Erythroblast (primary cell): ENCODE measurements around the gene TGM4.

Experiments used
- DNase-seq, 2 experiments: peaks; one replicate each; lab custom pipeline; 2025; lab: John Stamatoyannopoulos, UW
- GATA1 ChIP-seq: IDR thresholded peaks from 2 replicates; pipeline ENCODE4 v1.6.1; 2011; ENCODE audit warnings: low read depth, mild to moderate bottlenecking, control low read depth, low read length, moderate library complexity
- POLR2A ChIP-seq: IDR thresholded peaks from 2 replicates; pipeline ENCODE4 v1.6.1; 2011; ENCODE audit warnings: mild to moderate bottlenecking, low read length

TGM4 gene

DNA sequence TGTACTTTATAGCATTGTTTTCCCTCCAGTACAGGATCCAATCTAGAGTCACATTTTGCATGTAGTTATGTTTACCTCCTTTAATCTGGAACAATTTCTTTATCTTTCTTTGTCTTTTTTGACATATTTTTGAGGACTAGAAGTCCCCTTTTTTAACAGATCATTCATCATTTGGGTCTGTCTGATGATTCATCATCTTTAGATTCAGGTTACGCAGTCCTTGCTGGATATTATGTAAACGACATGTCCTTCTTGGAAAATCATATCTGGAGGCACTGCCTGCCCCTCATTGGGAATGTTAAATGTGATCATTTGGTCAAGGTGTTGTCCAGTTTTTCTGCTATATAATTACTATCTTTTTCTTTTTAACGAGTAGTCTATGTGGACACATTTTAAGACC is 18.3 kb downstream of the TGM4 start:
- DNase-seq, result no peak
- no peak for TF ChIP-seq GATA1
- no peak for TF ChIP-seq POLR2A

DNA sequence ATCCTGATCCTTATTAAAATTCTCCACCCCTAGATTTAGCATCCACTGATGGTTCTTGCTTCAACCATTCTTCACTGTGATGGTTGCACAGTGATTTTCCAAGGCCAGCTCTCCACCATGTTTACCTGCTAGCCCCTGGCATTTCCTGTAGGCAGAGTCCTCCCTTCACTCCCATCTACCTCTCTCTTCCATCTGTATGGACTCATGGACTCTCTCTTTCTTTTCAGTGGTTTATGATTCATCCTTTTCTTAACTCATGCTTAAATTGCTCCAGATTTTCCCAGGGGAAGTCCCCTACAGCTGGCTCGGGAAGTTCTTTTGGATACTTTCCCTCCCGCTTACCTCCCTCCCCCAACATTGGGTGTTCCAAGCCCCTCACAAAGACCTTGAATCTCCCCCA is 18.7 kb downstream of the TGM4 start:
- no peak for DNase-seq
- TF ChIP-seq POLR2A (no peak), GATA1 (no peak)

DNA sequence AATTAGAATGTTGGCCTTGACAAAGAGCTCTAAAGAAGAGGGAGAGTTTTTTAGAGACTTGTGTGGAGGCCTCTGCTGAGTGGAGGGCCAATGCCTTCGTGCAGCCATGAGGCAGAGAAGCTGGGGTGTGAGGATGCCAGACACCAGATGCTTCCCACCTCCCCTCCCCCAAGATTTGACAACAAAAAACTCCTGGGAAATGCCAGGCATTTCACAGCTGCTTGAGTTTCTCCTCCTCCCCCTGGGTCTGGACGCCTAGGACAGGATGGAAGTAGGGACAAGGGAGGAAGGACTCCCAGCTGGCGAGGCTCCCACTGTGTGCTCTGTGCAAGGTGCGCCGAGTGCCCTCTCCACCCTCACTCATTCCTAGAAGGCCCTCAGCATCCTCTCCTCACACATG is 20.1 kb downstream of the TGM4 start:
- TF ChIP-seq GATA1 (no peak), POLR2A (no peak)
- DNase-seq, result no peak

DNA sequence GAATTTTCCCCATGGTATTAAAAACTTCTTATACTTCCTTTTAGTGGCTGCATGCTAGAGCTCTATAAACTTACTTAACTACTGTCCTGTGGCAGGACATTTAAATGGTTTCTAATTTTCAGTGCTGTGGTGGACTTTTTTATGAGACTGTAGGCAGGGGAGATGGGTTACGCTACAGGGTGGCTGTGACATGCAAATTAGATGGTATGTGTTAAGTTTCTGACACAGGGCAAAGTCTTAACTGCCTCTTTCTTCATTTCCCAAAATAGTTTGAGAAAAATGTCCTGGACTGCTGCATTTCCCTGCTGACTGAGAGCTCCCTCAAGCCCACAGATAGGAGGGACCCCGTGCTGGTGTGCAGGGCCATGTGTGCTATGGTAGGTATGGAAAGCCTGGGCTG is 22.0 kb downstream of the TGM4 start:
- no peak for TF ChIP-seq POLR2A
- TF ChIP-seq GATA1, result no peak
- DNase-seq, result no peak

DNA sequence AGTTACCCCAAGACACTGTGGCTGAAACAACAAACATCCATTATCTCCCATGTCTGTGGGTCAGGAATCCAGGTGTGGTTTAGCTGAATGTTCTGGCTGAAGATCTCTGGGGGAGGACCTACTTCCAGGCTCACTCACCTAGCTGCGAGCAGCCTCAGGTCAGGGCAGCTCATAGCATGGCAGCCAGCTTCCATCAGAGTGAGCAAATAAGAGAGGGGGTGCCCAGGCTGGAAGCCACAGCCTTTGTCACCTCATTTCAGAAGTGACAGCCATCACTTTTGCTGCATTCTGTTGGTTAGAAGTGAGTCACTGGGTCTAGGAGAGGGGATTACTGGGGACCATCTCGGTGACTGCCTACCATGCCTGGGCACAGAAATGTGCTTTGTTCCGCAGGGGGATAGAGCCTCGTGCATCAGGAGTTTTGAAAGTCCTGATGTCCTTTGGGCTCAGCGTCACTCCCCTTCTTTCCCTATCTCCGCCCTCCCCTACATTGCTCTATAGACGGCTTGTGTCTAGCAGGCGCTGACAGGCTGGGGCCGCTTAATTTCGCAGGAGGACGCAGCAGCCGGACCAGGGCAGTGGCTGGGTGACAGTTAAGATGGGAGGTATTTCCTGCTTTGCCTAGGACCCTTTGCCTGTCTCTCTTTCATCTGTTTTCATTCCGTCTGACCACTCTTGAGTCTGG is 25.4 kb downstream of the TGM4 start:
- TF ChIP-seq POLR2A, result no peak
- TF ChIP-seq GATA1, result no peak
- no peak for DNase-seq

DNA sequence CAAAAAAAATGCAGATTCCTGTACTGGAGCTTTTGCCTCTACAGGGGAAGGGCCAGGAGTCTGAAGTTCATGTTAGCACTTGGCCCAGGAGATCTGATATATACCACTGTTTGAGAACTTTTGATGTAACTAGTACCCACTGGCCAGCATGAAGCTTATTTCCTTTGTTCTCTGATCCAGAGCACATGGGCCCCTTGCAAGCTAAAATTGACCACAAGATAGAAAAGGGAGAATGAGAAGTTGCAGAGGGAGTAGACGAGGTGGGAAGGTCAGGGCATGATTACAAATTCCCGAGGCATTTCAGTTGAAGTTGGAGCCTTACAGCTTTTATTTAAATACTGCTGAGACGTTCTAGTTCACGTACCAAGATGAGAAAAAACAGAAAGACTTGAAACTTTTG is 28.2 kb downstream of the TGM4 start:
- TF ChIP-seq POLR2A (no peak), GATA1 (no peak)
- no peak for DNase-seq

DNA sequence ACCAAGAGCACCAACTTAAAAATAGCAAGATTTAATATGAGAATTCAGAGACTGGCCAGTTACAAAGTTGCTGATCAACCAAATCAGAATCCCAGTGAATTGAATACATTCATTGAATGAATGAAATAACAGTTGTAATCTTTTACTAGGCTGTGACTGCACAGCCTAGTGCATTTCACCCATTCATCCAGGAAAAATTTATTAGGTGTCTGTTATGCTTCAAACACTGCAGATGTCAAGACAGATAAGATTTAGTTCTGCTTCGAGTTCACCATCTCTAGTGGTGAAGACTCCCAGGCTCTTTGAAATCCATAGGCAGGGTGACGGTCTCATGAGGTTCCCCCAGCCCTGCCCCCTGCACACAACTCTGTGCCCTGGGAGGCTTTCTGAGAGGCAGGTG is 28.9 kb downstream of the TGM4 start:
- no peak for DNase-seq
- TF ChIP-seq POLR2A, result no peak
- TF ChIP-seq GATA1, result no peak

DNA sequence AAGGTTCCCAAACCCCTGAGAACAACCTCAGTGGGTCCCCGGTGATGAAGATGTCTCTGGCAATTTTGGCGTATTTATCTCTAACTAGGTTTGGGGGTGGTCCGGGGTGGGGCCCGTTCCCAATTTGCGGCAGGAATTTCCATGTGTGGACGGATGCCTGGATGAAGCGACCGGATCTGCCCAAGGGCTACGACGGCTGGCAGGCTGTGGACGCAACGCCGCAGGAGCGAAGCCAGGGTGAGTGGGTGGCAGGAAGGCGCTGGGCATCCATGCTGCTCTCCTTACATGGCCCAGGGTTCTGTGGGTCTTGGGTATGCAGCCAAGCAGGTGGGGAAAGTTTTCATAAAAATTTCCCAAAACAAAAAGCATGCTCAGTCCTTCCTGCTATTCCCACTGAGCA is 29.3 kb downstream of the TGM4 start:
- TF ChIP-seq POLR2A (no peak), GATA1 (no peak)
- no peak for DNase-seq

DNA sequence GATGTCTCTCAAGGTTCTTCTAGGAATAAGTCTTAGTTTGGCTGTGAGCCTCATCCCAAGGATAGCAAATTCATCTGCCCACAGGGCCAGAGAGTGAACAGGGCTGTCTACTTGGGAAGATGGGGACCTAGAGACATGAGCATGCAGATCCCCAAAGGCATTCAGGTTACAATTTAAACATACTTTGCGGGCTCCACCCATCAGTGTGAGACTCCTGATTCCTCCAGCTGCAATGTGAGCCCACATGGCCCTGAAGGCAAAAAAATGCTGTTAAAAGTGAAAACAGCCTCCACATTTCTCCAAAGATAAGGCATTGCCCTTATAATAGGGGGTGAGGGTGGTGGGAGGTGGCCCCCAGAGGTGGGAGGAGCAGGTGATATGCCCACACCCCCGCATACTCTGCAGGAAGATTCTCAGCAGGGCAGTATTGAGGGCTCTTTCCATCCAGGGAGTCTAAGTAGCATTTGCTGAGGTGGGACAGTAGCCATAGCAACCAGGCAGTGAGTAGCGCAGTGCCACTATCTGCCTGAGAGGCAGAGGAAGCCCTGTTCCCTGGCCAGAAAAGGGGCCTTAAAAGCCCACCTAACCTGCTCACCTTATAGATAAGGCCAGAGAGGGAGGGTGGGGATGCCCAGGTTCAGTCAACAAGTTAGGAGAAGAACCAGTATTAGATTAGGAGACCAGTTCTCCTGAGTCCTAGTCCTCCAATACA is 31.2 kb downstream of the TGM4 start:
- TF ChIP-seq POLR2A, result no peak
- TF ChIP-seq GATA1, result no peak
- no peak for DNase-seq

DNA sequence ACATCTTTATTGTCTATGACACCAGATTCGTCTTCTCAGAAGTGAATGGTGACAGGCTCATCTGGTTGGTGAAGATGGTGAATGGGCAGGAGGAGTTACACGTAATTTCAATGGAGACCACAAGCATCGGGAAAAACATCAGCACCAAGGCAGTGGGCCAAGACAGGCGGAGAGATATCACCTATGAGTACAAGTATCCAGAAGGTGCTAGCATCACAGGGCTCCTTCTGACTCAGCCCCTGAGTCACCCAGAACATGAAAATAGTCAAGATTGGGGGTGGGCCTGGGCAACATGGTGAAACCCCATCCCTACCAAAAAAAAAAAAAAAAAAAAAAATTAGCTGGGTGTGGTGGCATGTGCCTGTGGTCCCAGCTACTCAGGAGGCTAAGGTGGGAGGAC is 32.6 kb downstream of the TGM4 start:
- TF ChIP-seq POLR2A, result no peak
- no peak for TF ChIP-seq GATA1
- DNase-seq, result no peak

DNA sequence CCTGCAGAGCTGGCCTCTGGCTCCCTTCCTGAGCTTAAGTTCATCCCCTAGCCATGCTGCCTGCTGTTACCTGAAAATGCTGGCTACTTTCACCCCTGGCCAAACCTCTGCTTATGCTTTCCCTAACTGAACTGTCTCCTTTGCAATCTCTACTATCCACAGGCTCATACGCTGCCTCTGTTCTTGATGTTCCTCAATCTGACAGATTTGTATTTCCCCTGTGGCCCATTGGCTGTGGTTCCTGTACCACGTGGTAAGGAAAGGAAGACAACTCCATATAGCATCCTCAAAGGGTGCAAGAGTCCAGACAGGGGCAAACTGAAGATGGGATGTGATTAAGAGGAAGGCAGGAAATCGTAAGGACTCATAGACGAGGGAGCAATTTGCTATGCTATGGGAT is 33.2 kb downstream of the TGM4 start:
- TF ChIP-seq GATA1 (no peak), POLR2A (no peak)
- no peak for DNase-seq

DNA sequence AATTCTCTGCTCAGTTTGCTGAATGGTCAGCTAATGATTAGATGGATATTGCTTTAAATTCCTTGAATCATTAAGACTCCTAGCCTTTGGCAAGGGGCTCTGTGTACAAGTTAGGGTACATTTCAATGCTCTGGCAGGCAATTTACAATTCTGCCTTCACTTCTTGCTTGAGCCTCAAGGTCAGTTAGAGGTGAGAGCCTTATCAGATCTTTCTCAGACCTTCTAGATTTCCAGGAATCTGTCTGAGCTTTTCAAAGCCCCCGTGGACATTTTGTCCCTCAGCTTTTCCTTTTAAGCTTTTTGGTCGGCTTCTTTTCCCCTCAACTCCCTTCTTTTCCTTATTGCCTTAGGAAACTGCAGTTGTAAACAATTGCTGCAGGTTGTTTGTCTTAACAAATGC is 34.7 kb downstream of the TGM4 start:
- no peak for TF ChIP-seq GATA1
- TF ChIP-seq POLR2A, result no peak

DNA sequence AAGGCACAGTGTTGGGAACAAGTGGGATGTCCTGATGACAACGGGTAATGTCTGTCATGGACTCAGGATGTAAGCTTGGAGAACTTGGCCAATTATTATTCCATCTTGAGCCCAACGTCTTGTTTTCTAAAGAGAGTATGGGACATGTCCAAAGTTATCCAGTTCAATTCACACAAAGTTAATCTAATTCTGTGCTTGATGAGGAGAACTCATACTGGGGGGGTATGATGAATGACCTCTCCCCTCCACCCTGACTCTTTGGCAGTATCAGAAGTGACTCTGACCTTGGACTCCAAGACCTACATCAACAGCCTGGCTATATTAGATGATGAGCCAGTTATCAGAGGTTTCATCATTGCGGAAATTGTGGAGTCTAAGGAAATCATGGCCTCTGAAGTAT is 36.3 kb downstream of the TGM4 start:
- no peak for TF ChIP-seq POLR2A
- DNase-seq, result no peak

More for the DNA sequence above, 34.7 kb downstream of the TGM4 start:
- no peak for DNase-seq

DNA sequence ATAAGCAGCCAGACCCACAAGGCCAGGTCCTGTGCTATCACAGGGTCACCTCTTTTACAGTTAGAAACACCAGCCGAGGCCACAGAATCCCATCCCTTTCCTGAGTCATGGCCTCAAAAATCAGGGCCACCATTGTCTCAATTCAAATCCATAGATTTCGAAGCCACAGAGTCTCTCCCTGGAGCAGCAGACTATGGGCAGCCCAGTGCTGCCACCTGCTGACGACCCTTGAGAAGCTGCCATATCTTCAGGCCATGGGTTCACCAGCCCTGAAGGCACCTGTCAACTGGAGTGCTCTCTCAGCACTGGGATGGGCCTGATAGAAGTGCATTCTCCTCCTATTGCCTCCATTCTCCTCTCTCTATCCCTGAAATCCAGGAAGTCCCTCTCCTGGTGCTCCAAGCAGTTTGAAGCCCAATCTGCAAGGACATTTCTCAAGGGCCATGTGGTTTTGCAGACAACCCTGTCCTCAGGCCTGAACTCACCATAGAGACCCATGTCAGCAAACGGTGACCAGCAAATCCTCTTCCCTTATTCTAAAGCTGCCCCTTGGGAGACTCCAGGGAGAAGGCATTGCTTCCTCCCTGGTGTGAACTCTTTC is 39.6 kb downstream of the TGM4 start:
- DNase-seq, result peak; percentile 69 to 79
- no peak for TF ChIP-seq GATA1
- TF ChIP-seq POLR2A, result no peak
